Activated T-helper 17 cell treated with anti-CD3 and anti-CD28 coated beads, Interleukin-2, amount 50 U/mL, for 72 hours (primary cell): ENCODE data around the gene CNGA1. TPM values are rescaled to one million over a fixed set of nuclear protein-coding genes. Genes with fewer than 3 reads are reported as not detected.
A peak's percentile ranks its signal among the peaks of the same experiment; 100 is the strongest.
"Not testable (repeated sequence)": the region's sequence is repeated elsewhere in the genome, so short reads cannot be mapped to it uniquely, and the experiment has no call there.

Experiments used
- ATAC-seq: fragments of 150-1000 bp; cut with Tn5 transposase; replicated peaks from 2 replicates; pipeline ENCODE4 v1.10.0; 2021; ENCODE audit warnings: mild to moderate bottlenecking, moderate library complexity
- H3K27ac Mint-ChIP-seq: one replicate; pipeline ENCODE4 v1.8.0; 2022; ENCODE audit warnings: mixed read lengths
- H3K27me3 Mint-ChIP-seq: one replicate; pipeline ENCODE4 v1.8.0; 2022; ENCODE audit warnings: mixed read lengths
- H3K36me3 Mint-ChIP-seq: one replicate; pipeline ENCODE4 v1.8.0; 2022; ENCODE audit warnings: low read depth, mild to moderate bottlenecking, mixed read lengths
- H3K4me1 Mint-ChIP-seq: one replicate; pipeline ENCODE4 v1.8.0; 2022; ENCODE audit warnings: mixed read lengths
- H3K4me3 Mint-ChIP-seq: one replicate; pipeline ENCODE4 v1.8.0; 2022; ENCODE audit warnings: mild to moderate bottlenecking, mixed read lengths
- H3K9me3 Mint-ChIP-seq: one replicate; pipeline ENCODE4 v1.8.0; 2022; ENCODE audit warnings: mixed read lengths
- total RNA-seq, 2 donors: library from RNA; stranded (reverse); gene quantifications; one replicate each; pipeline ENCODE4 v1.2.3, GENCODE V29; 2022

Gene CNGA1
- total RNA-seq, 2 donors from 2014 or later: 0.24 TPM; not detected in 1

DNA sequence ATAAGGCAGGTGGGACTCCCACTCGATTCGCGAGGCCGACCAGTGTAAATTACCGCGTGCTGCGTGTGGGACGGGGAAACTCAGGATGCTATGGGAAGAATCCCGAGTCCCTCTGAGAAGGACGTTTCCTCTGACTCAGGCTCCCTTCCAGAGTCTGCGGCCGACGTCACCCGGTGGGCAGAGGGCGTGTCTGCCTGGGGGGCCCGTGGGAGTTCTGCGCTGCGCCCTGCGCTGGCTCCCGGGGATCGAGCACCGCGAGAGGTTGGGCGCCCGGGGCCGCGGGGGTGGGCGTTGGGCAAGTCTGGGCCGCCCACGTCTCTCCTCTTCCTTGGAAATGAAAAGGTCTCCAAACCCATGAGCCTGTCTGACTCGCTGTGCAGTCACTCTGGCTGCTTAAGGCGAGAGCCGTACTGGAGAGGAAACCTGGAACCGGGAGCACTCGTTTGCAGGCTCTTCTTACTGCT, 659 bp upstream of the CNGA1 start:
- no peaks in the 10 kb centered on the region for H3K36me3 Mint-ChIP-seq
- H3K27me3 Mint-ChIP-seq: no peaks in the 10 kb centered on the region
- no peak overlapping the region for H3K27ac Mint-ChIP-seq
- H3K4me3 Mint-ChIP-seq: peak overlapping the region; percentile 78
- peaks cover 17% of the 10 kb centered on the region for H3K4me1 Mint-ChIP-seq
- H3K9me3 Mint-ChIP-seq: no peaks in the 10 kb centered on the region
- peak; percentile 60 for ATAC-seq

DNA sequence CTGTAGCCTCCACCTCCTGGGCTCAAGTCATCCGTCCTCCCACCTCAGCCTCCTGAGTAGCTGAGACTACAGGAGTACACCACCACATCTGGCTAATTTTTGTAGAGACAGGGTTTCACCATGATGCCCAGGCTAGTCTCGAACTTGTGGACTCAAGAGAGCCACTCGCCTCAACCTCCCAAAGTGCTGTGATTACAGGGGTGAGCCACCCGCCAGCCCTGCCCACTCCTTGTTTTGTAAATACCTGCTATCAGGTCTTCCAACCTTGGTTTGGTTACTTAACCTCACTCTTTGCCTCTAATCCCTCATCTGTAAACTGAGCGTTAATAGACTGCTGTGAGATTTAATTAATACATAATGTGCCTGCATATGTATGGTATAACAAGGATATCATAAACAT, 803 bp downstream of the CNGA1 start:
- no peaks in the 10 kb centered on the region for H3K36me3 Mint-ChIP-seq
- H3K27ac Mint-ChIP-seq: no peak overlapping the region
- no peak for ATAC-seq
- peak overlapping the region; percentile 78 for H3K4me3 Mint-ChIP-seq
- no peaks in the 10 kb centered on the region for H3K9me3 Mint-ChIP-seq
- no peaks in the 10 kb centered on the region for H3K27me3 Mint-ChIP-seq
- H3K4me1 Mint-ChIP-seq: peaks cover 9% of the 10 kb centered on the region

DNA sequence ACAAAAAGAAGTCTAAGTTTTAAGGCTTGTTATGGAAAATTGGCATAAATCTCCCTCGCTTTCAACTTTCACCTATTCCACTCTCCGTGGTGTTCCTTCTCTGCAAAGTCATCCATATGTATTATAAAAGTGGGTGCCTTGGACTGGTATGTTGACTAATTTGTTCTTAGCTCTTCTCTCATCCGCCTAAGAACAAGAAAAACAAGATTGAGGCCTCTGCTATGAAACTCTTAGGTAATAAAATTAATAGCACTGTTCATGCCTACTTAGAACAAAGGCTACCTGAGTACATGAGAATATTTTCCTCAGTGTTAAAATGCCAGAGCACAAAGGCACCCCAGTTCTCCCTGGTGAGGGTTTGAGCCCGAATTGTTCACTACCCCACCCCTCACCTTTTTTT, 1.3 kb downstream of the CNGA1 start:
- no peaks in the 10 kb centered on the region for H3K27me3 Mint-ChIP-seq
- H3K36me3 Mint-ChIP-seq: no peaks in the 10 kb centered on the region
- no peak overlapping the region for H3K4me3 Mint-ChIP-seq
- peaks cover 8% of the 10 kb centered on the region for H3K4me1 Mint-ChIP-seq
- no peaks in the 10 kb centered on the region for H3K9me3 Mint-ChIP-seq
- H3K27ac Mint-ChIP-seq: no peak overlapping the region
- ATAC-seq: no peak

DNA sequence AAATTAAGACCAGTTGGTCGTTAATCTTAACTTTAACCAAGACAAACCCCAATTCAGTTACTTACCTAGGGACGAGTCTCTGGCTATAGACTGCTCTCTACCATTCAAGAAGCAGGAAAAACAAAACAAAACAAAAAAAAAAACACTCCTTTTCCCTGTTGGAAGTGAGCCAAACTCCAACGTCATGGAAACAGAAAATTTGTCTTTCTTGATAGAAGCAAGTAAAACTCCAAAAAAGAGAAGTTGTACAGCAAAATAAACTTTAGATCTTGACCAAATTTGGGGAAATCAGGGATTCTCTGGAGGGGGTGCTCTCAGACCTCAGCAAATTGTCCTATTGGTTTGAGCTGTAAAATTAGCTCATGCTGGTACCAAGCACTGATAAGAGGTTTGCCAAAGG, 3.7 kb downstream of the CNGA1 start:
- Mint-ChIP-seq H3K4me1 (peaks cover 4% of the 10 kb centered on the region), H3K4me3 (no peak overlapping the region), H3K27ac (no peak overlapping the region), H3K27me3 (peaks cover 3% of the 10 kb centered on the region), H3K9me3 (no peaks in the 10 kb centered on the region), H3K36me3 (no peaks in the 10 kb centered on the region)
- ATAC-seq: no peak

DNA sequence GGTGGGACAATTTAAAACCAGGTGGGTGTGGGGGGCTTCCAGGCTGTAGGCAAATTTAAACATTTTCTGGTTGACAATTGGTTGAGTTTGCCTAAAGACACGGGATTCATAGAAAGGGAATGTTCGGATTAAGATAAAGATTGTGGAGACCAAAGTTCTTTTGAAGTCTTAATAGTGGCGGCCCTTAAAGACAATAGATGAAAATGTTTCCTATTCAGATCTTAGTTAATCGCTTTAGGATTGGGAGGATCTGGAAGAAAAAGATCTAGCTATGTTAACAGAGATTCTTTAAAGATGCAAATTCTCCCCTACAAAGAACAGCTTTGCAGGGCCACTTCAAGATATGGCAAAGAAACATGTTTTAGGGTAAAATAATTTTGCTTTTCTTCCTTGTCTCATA, 4.8 kb downstream of the CNGA1 start:
- ATAC-seq: no peak
- H3K36me3 Mint-ChIP-seq: no peaks in the 10 kb centered on the region
- no peaks in the 10 kb centered on the region for H3K4me1 Mint-ChIP-seq
- peaks cover 3% of the 10 kb centered on the region for H3K27me3 Mint-ChIP-seq
- H3K9me3 Mint-ChIP-seq: no peaks in the 10 kb centered on the region
- no peak overlapping the region for H3K4me3 Mint-ChIP-seq
- no peak overlapping the region for H3K27ac Mint-ChIP-seq

DNA sequence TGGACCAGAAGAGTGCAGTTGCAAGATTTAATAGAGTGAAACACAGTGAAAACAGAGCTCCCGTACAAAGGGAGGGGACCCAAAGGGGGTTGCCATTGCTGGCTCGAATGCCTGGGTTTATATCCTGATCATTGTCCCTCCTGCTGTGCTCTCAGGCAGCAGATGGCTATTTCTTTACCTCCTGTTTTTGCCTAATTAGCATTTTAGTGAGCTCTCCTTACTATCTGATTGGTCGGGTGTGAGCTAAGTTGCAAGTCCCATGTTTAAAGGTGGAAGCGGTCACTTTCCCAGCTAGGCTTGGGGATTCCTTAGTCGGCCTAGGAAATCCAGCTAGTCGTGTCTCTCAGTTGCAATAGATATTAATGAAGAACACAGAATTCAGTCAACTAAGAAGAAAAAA, 5.6 kb downstream of the CNGA1 start:
- H3K36me3 Mint-ChIP-seq, H3K27me3 Mint-ChIP-seq, H3K4me1 Mint-ChIP-seq, H3K4me3 Mint-ChIP-seq, ATAC-seq, H3K27ac Mint-ChIP-seq, H3K9me3 Mint-ChIP-seq: not testable (repeated sequence)

DNA sequence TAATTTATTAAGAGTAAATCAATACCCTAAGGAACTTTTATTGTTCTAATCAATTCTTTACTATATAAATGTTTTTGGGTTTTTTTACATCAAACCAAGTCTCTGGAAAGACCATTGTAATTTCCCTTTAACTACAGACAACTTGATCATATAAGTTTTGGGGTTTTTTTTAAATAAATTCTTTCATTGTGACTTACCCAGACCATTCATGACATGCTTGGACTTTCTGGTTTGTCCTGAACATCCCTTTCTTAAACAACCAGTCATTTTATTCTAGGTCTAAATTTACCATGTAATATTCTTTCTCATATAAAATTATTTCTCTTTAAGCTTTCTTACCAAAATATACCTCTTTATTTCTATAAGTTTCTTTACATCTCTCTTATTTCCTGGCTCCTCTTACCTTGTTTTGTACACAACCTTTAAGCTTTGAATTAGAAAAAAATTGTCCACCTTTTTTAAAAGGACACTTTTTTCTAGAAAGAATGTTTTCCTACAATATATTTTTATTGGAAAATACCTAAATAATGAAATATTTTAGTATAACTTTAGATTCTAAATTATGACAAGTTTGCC, 8.4 kb downstream of the CNGA1 start:
- H3K27me3 Mint-ChIP-seq: peaks cover 3% of the 10 kb centered on the region
- H3K36me3 Mint-ChIP-seq: no peaks in the 10 kb centered on the region
- H3K27ac Mint-ChIP-seq: no peak overlapping the region
- no peaks in the 10 kb centered on the region for H3K9me3 Mint-ChIP-seq
- no peak overlapping the region for H3K4me3 Mint-ChIP-seq
- no peak for ATAC-seq
- H3K4me1 Mint-ChIP-seq: no peaks in the 10 kb centered on the region

DNA sequence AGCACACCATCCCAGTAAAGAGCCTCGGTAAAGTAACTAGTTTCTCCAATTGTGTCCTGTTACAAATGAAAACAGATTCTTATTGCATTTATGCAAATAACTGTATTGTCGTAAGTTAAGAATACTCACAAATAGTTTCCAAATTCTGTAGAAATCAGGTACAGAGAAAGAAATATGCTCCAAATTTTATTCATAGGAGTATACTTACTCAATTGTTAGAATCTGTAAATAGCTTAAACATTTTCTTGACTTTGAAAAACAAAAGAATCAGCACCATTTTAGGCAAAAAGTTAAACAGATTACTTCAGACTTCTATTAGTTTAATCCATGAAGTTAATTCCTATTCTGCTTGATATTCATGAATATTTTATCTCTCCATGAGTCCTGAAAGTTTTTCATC, 10.7 kb downstream of the CNGA1 start:
- Mint-ChIP-seq H3K4me3 (no peak overlapping the region), H3K36me3 (no peaks in the 10 kb centered on the region), H3K27ac (no peak overlapping the region), H3K4me1 (no peaks in the 10 kb centered on the region), H3K27me3 (peaks cover 3% of the 10 kb centered on the region), H3K9me3 (no peaks in the 10 kb centered on the region)
- ATAC-seq: no peak

DNA sequence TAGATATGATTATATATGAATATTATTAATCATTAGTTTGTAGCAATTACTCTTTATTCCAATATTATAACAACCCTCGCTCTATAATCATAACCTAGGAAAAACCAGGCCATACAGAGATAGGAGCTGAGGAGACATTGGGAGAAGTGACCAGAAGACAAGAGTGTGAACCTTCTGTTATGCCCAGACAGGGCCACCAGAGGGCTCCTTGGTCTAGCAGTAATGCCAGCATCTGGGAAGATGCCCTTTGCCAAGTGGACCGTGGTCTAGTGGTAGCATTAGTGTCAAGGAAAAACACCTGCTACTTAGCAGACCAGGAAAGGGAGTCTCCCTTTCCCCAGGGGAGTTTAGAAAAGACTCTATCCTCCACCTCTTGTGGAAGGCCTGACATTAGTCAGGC, 12.9 kb downstream of the CNGA1 start:
- H3K27ac Mint-ChIP-seq, H3K27me3 Mint-ChIP-seq: not testable (repeated sequence)

DNA sequence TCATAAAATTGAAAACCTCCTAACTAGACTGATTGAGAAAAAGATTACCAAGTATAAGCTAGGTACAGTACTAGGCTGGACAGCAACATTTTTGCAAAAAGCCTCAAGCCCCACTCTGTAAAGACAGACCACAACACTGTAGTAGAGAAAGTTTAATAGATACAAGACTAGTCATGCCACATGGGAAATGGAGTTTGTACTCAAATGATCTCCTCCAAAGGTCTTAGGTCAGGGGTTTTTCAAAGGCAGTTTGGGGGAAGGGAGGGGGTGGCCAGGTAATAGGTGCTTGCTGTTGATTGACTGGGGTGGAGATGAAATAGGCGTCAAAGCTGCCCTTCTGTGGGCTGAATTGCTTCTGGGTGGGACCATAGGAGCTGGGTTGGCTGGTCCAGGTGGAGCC, 14.2 kb downstream of the CNGA1 start:
- Mint-ChIP-seq H3K9me3 (no peaks in the 10 kb centered on the region), H3K36me3 (no peaks in the 10 kb centered on the region), H3K4me3 (no peak overlapping the region), H3K27ac (no peak overlapping the region), H3K27me3 (peaks cover 6% of the 10 kb centered on the region), H3K4me1 (no peaks in the 10 kb centered on the region)
- no peak for ATAC-seq

More for the DNA sequence above, 12.9 kb downstream of the CNGA1 start:
- H3K4me3 Mint-ChIP-seq, H3K36me3 Mint-ChIP-seq, H3K4me1 Mint-ChIP-seq, H3K9me3 Mint-ChIP-seq, ATAC-seq: not testable (repeated sequence)

DNA sequence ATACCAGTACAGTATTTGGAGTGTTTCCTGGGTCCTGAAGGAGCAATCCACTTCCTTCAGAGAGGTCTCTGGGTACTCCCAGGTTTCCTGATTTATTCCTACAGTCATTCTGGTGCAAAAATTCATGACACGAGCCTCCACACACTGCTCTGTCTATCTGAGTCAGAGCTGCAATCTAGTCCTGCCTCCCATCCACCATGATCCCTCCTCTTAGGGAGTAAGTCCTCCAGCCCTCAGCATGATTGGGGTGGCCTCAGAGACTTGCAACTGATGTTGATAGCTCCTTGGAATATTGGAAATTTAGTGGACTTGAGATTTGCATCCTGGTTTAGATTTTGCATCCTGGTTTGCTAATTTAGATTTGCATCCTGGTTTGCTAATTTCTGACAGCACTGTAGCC, 20.5 kb downstream of the CNGA1 start:
- Mint-ChIP-seq H3K4me1 (no peaks in the 10 kb centered on the region), H3K36me3 (no peaks in the 10 kb centered on the region), H3K4me3 (no peak overlapping the region), H3K27ac (no peak overlapping the region), H3K9me3 (peaks cover 8% of the 10 kb centered on the region), H3K27me3 (peaks cover 17% of the 10 kb centered on the region)
- ATAC-seq: no peak

DNA sequence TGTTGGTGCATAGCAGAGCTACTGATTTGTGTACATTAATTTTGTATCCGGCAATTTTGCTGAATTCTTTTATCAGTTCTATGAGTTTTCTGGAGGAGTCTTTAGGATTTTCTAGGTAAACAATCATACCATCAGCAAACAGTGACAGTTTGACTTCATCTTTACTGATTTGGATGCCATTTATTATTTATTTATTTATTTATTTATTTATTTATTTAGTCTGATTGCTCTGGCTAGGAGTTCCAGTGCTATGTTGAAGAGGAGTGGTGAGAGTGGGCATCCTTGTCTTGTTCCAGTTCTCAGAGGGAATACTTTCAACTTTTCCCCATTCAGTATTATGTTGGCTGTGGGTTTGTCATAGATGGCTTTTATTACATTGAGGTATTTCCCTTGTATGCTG, 24.0 kb downstream of the CNGA1 start:
- H3K27ac Mint-ChIP-seq, ATAC-seq, H3K4me1 Mint-ChIP-seq, H3K36me3 Mint-ChIP-seq, H3K4me3 Mint-ChIP-seq: not testable (repeated sequence)
- Mint-ChIP-seq H3K27me3 (peaks cover 11% of the 10 kb centered on the region), H3K9me3 (peaks cover 14% of the 10 kb centered on the region)

DNA sequence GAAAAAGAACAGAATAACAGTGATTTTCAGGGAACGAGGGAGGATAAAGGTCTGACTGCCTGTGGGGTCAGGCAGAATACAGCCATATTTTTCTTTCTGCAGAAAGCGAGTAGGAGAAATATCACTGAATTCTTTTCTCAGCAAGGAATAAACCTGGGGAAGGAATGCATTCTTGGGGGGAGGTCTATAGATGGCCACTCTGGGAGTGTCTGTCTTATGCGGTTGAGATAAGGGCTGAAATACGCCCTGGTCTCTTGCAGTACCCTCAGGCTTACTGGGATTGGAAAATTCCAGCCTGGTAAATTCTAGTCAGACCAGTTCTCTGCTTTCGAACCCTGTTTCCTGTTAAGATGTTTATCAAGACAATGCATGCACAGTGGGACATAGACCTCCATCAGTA, 26.3 kb downstream of the CNGA1 start:
- Mint-ChIP-seq H3K4me1 (no peaks in the 10 kb centered on the region), H3K4me3 (no peak overlapping the region), H3K27me3 (peaks cover 8% of the 10 kb centered on the region), H3K9me3 (peaks cover 14% of the 10 kb centered on the region), H3K36me3 (no peaks in the 10 kb centered on the region), H3K27ac (no peak overlapping the region)
- no peak for ATAC-seq

DNA sequence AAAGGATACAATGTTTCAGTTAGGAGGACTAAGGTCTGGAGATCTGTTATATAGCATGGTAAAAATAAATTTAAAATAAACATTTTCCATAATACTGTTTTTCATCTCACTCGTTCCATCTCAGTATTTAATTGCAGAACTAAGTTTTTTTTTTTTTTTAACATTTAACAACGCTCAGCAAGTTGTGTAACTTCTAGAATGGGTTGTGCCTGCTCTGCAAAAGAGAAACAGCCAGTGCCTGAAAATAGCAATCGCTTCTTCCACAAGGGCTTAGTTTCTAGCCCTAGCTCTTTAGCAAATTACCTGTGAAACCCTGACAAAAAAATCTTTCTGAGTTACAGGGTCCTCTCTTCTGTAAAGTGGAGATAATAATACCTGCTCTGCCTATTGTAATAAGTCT, 41.9 kb downstream of the CNGA1 start:
- H3K4me3 Mint-ChIP-seq: no peak overlapping the region
- H3K36me3 Mint-ChIP-seq: no peaks in the 10 kb centered on the region
- H3K27me3 Mint-ChIP-seq: no peaks in the 10 kb centered on the region
- ATAC-seq: no peak
- no peaks in the 10 kb centered on the region for H3K9me3 Mint-ChIP-seq
- no peaks in the 10 kb centered on the region for H3K4me1 Mint-ChIP-seq
- no peak overlapping the region for H3K27ac Mint-ChIP-seq

DNA sequence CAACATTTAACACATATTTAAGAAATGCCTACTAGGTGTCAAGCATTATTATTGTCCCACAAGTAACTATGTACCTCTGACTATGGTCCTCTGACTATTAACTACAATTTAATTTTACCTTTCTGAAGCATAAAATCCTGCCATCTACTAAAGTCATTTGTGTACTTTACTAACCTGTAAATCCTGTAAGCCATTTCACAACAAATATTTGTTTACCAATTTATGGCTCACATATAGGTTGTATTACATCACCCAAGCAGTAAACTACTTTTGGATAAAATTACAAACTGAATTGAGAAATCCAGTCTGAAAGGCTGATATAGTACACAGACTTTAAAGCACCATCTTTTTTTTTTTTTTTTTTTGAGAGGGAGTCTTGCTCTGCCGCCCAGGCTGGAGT, 43.8 kb downstream of the CNGA1 start:
- peaks cover 4% of the 10 kb centered on the region for H3K27me3 Mint-ChIP-seq

DNA sequence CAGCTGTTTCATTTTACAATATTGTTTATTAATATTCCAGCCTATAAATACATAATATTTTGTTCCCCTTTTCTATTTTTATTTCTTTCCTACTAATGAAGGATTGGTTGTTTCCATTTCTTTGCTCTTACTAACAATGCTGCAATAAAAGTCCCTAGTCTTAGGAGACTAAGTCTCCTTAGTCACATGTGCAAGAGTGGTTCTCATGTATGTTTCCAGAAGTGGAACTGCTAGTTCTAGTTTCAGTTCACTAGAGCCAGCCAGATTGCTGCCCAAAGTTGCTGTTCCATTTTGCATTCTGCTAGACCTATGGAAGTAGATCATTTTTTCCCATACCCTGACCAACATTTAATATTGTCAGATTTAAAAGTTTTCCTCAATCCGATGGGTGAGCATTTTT, 44.3 kb downstream of the CNGA1 start:
- Mint-ChIP-seq H3K27ac (no peak overlapping the region), H3K9me3 (no peaks in the 10 kb centered on the region), H3K36me3 (no peaks in the 10 kb centered on the region), H3K4me3 (no peak overlapping the region), H3K4me1 (no peaks in the 10 kb centered on the region), H3K27me3 (peaks cover 4% of the 10 kb centered on the region)
- ATAC-seq: no peak

More for the DNA sequence above, 43.8 kb downstream of the CNGA1 start:
- H3K9me3 Mint-ChIP-seq: no peaks in the 10 kb centered on the region
- H3K4me1 Mint-ChIP-seq: no peaks in the 10 kb centered on the region
- no peak overlapping the region for H3K4me3 Mint-ChIP-seq
- no peaks in the 10 kb centered on the region for H3K36me3 Mint-ChIP-seq
- H3K27ac Mint-ChIP-seq: no peak overlapping the region
- ATAC-seq: no peak
